HEK293 (cell line): ENCODE results near the gene DCBLD2.

ENCODE experiments used
- ELK4 ChIP-seq: IDR thresholded peaks from 2 replicates; pipeline ENCODE4 v1.6.1; 2011; ENCODE audit warnings: mild to moderate bottlenecking, low read depth, low read length, borderline replicate concordance
- FEZF1 ChIP-seq: fragments of 450-650 bp; formaldehyde crosslinking; IDR thresholded peaks from 2 replicates; pipeline ENCODE4 v1.5.1; 2016; ENCODE audit warnings: missing biosample characterization, missing genetic modification characterization
- OSR2 ChIP-seq: fragments of 450-650 bp; formaldehyde crosslinking; IDR thresholded peaks from 2 replicates; pipeline ENCODE4 v1.5.1; 2016; ENCODE audit warnings: missing biosample characterization, missing genetic modification characterization
- PRDM2 ChIP-seq: fragments of 450-650 bp; formaldehyde crosslinking; IDR thresholded peaks from 2 replicates; pipeline ENCODE4 v1.5.1; 2016; ENCODE audit warnings: missing biosample characterization, missing genetic modification characterization, borderline replicate concordance
- RBAK ChIP-seq: fragments of 450-650 bp; formaldehyde crosslinking; IDR thresholded peaks from 2 replicates; pipeline ENCODE4 v1.5.1; 2016; ENCODE audit warnings: missing biosample characterization, missing genetic modification characterization
- ZNF174 ChIP-seq: fragments of 450-650 bp; formaldehyde crosslinking; IDR thresholded peaks from 2 replicates; pipeline ENCODE4 v1.5.0; 2017; ENCODE audit warnings: missing biosample characterization, mild to moderate bottlenecking, missing genetic modification characterization
- ZNF2 ChIP-seq: fragments of 450-650 bp; formaldehyde crosslinking; IDR thresholded peaks from 2 replicates; pipeline ENCODE4 v1.5.1; 2016; ENCODE audit warnings: missing biosample characterization, missing genetic modification characterization
- ZNF394 ChIP-seq: fragments of 450-650 bp; formaldehyde crosslinking; IDR thresholded peaks from 2 replicates; pipeline ENCODE4 v1.5.1; 2016; ENCODE audit warnings: missing biosample characterization, missing genetic modification characterization, mild to moderate bottlenecking, moderate library complexity, borderline replicate concordance
- ZNF433 ChIP-seq: fragments of 450-650 bp; formaldehyde crosslinking; IDR thresholded peaks from 2 replicates; pipeline ENCODE4 v1.5.1; 2016; ENCODE audit warnings: missing biosample characterization, missing genetic modification characterization, low read depth
- ZNF510 ChIP-seq: fragments of 450-650 bp; formaldehyde crosslinking; IDR thresholded peaks from 2 replicates; pipeline ENCODE4 v1.5.1; 2018; ENCODE audit warnings: mild to moderate bottlenecking, missing genetic modification characterization, missing biosample characterization; ENCODE audit not compliant: insufficient replicate concordance
- ZNF639 ChIP-seq: fragments of 450-650 bp; formaldehyde crosslinking; IDR thresholded peaks from 2 replicates; pipeline ENCODE4 v1.5.1; 2016; ENCODE audit warnings: missing biosample characterization, missing genetic modification characterization
- ZNF664 ChIP-seq: fragments of 450-650 bp; formaldehyde crosslinking; IDR thresholded peaks from 2 replicates; pipeline ENCODE4 v1.5.1; 2016; ENCODE audit warnings: missing biosample characterization, missing genetic modification characterization
- TF ChIP-seq, protein P1 (sequence below): fragments of 450-650 bp; formaldehyde crosslinking; IDR thresholded peaks from 2 replicates; pipeline ENCODE4 v1.5.1; 2016; ENCODE audit warnings: missing biosample characterization, missing genetic modification characterization
- TF ChIP-seq, protein P2 (sequence below): fragments of 450-650 bp; formaldehyde crosslinking; IDR thresholded peaks from 2 replicates; pipeline ENCODE4 v1.5.1; 2016; ENCODE audit warnings: missing biosample characterization, missing genetic modification characterization

DNA sequence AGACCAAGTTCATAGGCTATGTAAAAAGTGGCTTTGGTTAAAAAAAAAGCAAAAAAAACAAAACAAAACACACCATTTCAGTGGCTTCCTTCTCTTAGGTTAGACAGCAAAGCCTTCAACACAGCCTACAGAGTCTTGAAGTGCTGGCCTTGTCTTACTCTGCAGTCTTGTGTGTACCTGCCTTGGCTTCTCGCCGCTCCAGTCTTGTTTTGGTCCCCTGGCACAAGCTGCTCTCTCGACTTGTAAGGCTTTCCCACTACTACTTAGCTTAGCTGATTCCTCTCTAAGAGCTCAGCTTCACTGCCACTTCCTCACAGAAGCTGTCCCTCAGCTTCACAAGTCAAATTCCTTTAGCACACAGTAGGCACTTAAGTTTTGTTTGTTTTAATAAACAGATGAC, 75.4 kb downstream of the DCBLD2 start:
- TF ChIP-seq FEZF1 (no peak), ZNF433 (tag by site-specific recombination) (no peak), ZNF664 (no peak), ZNF394 (tag by site-specific recombination) (no peak), PRDM2 (no peak), ZNF639 (no peak), OSR2 (tag by site-specific recombination) (no peak), ZNF2 (tag by site-specific recombination) (no peak), RBAK (tag by site-specific recombination) (no peak), ZNF510 (tag by site-specific recombination) (no peak), ELK4 (no peak), ZNF174 (tag by site-specific recombination) (no peak)
- TF ChIP-seq, protein P1, sequence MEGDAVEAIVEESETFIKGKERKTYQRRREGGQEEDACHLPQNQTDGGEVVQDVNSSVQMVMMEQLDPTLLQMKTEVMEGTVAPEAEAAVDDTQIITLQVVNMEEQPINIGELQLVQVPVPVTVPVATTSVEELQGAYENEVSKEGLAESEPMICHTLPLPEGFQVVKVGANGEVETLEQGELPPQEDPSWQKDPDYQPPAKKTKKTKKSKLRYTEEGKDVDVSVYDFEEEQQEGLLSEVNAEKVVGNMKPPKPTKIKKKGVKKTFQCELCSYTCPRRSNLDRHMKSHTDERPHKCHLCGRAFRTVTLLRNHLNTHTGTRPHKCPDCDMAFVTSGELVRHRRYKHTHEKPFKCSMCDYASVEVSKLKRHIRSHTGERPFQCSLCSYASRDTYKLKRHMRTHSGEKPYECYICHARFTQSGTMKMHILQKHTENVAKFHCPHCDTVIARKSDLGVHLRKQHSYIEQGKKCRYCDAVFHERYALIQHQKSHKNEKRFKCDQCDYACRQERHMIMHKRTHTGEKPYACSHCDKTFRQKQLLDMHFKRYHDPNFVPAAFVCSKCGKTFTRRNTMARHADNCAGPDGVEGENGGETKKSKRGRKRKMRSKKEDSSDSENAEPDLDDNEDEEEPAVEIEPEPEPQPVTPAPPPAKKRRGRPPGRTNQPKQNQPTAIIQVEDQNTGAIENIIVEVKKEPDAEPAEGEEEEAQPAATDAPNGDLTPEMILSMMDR = no peak
- TF ChIP-seq, protein P2, sequence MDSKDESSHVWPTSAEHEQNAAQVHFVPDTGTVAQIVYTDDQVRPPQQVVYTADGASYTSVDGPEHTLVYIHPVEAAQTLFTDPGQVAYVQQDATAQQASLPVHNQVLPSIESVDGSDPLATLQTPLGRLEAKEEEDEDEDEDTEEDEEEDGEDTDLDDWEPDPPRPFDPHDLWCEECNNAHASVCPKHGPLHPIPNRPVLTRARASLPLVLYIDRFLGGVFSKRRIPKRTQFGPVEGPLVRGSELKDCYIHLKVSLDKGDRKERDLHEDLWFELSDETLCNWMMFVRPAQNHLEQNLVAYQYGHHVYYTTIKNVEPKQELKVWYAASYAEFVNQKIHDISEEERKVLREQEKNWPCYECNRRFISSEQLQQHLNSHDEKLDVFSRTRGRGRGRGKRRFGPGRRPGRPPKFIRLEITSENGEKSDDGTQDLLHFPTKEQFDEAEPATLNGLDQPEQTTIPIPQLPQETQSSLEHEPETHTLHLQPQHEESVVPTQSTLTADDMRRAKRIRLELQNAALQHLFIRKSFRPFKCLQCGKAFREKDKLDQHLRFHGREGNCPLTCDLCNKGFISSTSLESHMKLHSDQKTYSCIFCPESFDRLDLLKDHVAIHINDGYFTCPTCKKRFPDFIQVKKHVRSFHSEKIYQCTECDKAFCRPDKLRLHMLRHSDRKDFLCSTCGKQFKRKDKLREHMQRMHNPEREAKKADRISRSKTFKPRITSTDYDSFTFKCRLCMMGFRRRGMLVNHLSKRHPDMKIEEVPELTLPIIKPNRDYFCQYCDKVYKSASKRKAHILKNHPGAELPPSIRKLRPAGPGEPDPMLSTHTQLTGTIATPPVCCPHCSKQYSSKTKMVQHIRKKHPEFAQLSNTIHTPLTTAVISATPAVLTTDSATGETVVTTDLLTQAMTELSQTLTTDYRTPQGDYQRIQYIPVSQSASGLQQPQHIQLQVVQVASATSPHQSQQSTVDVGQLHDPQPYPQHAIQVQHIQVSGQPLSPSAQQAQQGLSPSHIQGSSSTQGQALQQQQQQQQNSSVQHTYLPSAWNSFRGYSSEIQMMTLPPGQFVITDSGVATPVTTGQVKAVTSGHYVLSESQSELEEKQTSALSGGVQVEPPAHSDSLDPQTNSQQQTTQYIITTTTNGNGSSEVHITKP (tag by site-specific recombination) = no peak
